Measurements from ENCODE around the gene LCE3C. TPM values are rescaled to one million over a fixed set of nuclear protein-coding genes. Genes with fewer than 3 reads are reported as not detected.
"Not testable (repeated sequence)": the region's sequence is repeated elsewhere in the genome, so short reads cannot be mapped to it uniquely, and the experiment has no call there.

The LCE3C gene, protein sequence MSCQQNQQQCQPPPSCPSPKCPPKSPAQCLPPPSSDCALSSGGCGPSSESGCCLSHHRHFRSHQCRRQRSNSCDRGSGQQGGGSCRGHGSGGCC
- not detected for total RNA-seq

DNA sequence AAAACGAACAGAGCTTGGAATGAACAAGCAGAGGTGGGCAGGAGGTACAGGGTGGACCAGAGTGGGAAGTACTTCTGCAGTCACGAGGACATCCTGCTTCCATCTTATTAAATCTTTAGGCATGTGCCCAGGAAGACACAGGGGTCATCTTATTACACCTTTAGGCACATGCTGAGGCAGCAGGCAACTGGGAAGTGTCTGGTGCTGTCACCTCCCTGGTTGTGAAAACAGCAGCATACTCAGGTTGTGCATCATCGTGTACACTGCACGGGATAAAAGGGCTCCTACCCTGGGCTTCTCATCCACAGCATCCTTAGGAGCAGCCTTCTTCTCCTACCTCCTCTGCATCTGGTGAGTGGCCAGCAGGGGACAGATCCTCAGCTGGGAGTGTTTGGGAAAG lies at the start of gene LCE3C:
Gene LCE3C, plus strand, starts transcription at position 301 of the 400 bp plus-strand sequence. CDS start 498 bp downstream, outside the sequence.
- DNase-seq (ENCODE audit: low read depth in 2 of 3, low spot score in 2 of 3), result no peak

DNA sequence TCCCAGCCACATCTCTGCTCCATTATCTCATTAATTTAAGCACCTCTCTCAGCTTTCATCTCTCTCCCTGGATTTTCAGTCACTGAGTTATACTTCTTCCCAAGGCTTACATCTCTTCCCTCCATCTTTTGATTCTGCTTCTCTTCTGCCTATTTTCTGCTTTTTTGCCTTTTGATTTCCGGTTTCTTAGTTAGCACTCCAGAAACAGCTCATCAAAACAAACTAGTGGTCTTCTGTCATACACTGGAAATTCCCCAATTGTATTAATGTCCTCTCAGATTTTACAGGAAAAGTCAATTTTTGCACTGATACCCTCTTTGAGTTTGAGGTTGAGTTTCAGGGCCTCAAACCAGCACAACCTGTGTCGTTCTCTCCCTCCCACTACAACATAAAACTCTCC lies 34.9 kb upstream of the LCE3C start:
- DNase-seq (ENCODE audit: low read depth in 2 of 3, low spot score in 2 of 3), result no peak

DNA sequence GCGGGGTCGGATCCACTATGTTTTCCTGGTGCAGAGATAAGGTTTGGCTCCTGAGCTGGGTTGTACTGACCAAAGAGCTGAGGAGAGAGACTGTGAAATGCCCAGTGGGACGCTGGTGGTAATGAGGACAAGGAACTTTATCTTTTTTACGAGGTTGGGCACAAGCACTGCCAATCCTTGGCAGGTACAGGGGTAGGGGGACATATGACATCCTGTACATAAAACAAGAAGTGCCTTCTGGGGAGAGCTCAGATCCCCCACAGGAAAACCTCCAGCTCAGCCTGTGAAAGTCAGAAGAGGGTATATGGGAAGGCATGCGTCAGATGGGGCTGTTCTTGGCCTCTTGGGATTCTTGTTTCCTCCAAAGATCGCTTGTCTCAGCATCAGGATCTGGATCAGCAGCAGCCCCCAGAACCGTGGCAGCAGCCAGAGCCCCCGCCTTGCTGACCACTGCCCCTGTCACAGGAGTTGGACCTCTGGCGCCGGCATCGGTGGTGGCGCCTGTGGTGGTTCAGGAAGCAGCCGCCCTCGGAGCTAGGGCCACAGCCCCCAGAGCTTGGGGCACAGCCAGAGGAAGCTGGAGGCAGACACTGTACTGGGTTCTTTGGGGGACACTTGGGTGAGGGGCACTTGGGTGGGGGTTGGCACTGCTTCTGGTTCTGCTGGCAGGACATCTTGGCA lies 34.4 kb upstream of the LCE3C start:
- DNase-seq (ENCODE audit: low read depth in 2 of 3, low spot score in 2 of 3), result no peak

DNA sequence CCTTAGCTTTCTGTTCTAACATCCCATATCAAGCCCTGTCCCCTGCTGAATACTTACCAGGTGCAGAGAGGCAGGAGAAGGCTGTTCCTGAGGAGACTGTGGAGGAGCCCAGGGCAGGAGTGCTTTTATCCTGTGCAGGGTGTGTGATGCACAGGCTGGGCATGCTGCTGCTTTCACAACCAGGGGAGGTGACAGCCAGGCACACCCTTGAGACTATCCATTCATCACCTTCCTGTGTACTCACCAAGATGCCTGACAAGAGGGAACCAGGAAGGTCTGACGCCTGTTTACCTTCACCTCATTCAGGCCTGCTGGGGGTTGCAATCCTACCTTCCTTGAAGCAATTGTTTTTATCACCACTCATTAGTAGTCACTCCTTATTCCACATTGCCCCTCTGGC lies 33.4 kb upstream of the LCE3C start, which contains the start of gene LCE3E:
Gene LCE3E, minus strand, starts transcription at position 100 of the 400 bp plus-strand sequence. CDS start 572 bp downstream, outside the sequence.
- DNase-seq (ENCODE audit: low read depth in 2 of 3, low spot score in 2 of 3), result no peak

DNA sequence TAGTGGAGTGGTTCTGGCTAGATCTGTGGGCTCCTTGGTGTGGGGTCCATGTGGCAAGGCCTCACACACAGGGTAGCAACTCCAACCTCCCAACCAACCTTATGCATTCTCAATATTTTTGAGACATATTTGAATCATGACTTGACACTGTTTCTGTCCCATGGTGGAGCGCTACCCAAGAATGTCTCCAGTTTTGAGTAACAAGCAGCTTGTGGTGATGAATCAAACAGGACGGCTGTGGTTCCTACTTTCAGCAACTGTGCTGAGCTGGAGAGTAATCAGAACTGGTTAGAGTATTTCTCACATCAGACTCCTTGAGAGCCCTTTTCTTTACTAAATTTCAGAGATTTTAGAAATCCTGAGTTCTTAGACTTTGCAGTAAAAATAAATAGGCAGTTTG lies 22.9 kb upstream of the LCE3C start:
- DNase-seq (ENCODE audit: low read depth in 2 of 3, low spot score in 2 of 3), result no peak

DNA sequence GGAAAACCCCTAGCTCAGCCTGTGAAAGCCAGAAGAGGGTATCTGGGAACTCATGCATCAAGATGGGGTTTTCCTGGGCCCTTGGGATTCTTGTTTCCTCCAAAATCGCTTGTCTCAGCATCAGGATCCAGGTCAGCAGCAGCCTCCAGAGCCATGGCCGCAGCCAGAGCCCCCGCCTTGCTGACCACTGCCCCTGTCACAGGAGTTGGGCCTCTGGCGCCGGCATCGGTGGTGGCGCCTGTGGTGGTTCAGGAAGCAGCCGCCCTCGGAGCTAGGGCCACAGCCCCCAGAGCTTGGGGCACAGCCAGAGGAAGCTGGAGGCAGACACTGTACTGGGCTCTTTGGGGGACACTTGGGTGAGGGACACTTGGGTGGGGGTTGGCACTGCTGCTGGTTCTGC lies 20.5 kb upstream of the LCE3C start:
- DNase-seq (ENCODE audit: low read depth in 2 of 3, low spot score in 2 of 3), result not testable (repeated sequence)

DNA sequence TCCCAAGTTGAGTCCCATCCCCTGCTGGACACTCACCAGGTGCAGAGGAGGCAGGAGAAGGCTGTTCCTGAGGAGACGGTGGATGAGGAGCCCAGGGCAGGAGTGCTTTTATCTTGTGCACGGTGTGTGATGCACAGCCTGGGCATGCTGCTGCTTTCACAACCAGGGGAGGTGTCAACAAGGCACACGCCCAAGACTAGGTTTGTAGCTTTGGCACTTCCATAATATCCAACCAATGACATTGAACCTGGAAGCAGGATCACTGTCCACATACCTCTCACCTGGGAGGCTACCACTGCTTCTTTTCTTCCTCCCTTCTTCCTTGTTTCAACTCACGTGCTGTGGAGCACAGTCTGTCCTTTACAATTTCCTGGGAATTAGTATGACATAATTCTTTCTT lies 19.6 kb upstream of the LCE3C start, which contains the start of gene LCE3D:
Gene LCE3D, minus strand, starts transcription at position 84 of the 400 bp plus-strand sequence. CDS start 580 bp downstream, outside the sequence.
- DNase-seq (ENCODE audit: low read depth in 2 of 3, low spot score in 2 of 3), result no peak

DNA sequence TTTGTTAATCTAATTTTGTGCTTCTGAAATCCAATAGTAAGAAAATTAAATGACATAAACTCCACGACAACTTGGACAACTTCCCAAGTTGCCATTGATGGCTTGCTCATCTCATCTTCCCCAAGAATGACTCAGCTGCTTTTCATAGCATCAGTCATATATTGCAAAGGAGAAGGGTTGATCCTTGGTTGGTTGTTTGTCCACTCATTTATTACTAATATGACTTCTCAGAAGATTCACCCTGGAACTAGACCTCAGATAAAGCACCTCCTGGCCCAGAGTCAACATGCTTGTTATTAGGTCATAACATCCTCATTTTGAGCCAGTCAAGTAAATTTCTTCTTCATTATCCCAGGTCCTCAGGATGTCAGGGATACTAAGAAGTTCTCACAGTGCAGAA lies 17.4 kb upstream of the LCE3C start:
- no peak for DNase-seq (ENCODE audit: low read depth in 2 of 3, low spot score in 2 of 3)

DNA sequence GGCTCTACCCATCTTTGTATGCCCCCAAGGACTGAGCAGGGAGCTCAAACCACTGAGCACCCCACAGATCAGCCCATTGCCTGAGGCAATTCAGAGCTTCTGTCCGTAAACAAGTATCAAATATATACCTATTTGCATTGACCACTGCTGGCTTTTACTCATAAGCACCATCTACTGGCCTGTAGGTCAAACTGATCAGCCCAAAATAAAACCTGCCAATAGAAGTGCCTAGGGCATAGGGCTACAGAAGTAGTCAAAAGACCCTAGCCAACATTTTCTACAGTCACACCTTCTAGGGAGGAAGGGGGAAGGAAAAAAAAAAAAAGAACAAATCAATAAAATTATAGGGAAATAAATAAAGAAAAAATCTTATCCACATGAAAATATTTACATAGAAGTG lies 14.4 kb upstream of the LCE3C start:
- no peak for DNase-seq (ENCODE audit: low read depth in 2 of 3, low spot score in 2 of 3)

DNA sequence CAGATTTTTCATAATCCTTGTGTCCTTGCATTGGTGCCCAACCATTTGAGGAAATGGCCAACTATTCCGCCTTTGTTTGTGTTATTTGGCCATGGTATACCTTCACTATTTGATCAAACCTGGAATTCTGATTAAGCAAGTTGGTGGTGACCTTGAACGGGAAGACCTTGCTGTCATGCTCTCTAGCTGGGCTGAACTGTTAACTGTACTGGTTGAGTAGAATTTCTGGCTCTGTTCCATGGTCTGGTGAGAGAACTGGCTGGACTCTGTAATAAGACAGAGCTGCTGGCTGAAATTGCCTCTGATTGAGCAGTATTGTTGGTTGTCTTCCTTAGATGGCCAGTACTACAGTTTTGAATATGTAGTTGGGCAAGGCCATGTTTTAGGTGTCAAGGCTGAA lies 3.0 kb upstream of the LCE3C start:
- no peak for DNase-seq (ENCODE audit: low read depth in 2 of 3, low spot score in 2 of 3)

DNA sequence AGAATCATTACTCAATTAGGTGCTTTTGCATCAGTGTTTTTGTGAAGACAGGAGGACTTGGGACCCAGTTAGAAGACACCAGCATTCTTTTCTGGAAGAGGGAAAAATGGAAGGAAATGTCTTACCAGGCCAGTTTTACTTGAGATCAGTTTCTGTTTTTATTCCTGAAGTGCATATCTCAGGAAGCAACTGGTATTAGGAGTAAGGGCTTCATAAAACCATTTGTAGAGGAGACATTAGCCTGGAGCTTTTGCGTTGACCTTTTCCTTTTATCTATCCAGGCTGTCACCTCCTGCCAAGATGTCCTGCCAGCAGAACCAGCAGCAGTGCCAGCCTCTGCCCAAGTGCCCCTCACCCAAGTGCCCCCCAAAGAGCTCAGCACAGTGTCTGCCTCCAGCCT lies 13.5 kb downstream of the LCE3C start, which contains the start of gene LCE3B:
Gene LCE3B, plus strand, starts transcription at position 301 of the 400 bp plus-strand sequence. Its CDS starts 0 bp downstream, at position 301.
- no peak for DNase-seq (ENCODE audit: low read depth in 2 of 3, low spot score in 2 of 3)

DNA sequence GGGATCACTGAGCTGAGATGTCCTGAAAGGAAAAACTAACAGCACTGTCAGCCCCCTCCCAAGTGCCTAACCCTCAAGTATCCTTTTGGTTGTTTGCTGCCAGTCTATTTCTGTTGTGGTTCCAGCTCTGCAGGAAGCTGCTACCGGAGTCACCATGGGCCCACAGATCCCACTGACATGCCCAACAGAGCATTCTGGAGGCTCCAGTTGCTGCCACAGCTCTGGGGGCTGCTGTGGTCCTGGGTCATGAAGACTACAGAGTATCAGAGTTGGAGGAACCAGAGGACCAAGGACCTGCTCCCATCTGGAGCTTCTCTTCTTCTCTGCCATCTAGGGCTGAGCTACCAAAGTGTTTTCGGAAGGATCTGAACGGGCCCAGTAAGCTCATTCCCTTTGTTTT lies 22.0 kb downstream of the LCE3C start:
- no peak for DNase-seq (ENCODE audit: low read depth in 2 of 3, low spot score in 2 of 3)

DNA sequence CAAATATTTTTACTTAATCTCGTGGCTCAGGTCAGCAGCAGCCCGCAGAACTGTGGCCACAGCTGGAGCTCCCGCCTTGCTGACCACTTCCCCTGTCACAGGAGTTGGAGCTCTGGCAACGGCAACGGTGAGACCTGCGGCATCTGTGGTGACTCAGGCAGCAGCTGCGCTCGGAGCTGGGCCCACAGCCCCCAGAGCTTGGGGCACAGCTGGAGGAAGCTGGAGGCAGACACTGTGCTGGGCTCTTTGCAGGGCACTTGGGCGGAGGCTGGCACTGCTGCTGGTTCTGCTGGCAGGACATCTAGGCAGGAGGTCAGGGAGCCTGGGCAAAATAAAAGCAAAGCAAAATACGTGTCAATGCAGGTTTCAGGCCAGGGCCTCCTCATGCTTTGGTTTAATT lies 22.8 kb downstream of the LCE3C start, which contains the start of gene LCE3A:
Gene LCE3A, minus strand, starts transcription at position 301 of the 400 bp plus-strand sequence. Its CDS starts 0 bp downstream, at position 301.
- peak in 2 of 3 donors; percentile 33 to 56 for DNase-seq (ENCODE audit: low read depth in 2 of 3, low spot score in 2 of 3)

DNA sequence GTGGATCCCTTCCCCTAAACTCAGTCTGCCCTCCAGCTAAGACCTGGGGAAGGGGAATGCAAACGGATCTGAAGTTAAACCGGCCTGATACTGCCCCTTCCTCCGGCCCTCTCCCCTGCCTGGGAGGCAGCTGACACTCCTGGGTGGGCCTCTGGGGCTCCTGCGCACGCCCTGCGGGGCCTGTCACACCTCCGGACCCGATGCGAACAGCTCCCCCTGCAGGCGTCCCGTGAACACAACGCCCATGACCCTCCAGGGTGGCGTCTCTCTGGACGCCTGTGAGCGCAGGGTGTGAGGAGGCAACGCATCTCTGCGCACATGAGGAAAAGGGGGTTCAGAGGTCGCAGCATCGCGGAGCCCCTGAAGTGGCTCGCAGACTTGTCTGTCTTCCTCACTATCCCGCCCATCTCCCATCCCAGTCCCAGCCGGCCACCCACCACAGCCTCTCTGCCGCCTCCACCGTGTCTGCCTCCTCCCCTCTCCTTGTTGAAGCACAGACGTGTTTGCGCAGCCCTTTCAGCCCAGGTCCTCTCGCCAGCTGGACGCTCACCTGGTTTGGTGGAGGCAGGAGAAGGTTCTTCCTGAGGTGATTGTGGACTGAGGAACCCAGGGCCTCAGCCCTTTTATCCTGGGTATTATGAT lies 23.3 kb downstream of the LCE3C start:
- peak in 2 of 3 donors; percentile 11 to 27 for DNase-seq (ENCODE audit: low read depth in 2 of 3, low spot score in 2 of 3)

DNA sequence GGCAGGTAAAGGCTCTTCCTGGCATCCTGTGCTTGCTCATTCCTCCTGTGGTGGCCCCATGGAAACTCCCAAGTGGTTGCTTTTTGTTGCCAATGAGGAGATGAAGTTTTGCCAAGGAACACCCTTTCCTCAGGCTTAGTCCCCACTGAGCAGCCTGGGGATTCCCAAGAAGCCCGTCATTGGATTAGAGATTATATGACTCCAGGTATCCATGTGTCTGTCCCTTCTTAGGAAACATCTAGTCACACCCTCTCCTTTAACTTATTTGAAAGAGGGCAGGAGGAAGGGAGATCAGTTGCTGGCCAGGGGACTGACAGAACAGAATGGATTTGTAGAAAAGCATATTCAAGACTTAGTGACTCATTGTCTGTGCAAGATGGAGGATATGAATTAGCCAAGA lies 26.7 kb downstream of the LCE3C start:
- no peak for DNase-seq (ENCODE audit: low read depth in 2 of 3, low spot score in 2 of 3)

DNA sequence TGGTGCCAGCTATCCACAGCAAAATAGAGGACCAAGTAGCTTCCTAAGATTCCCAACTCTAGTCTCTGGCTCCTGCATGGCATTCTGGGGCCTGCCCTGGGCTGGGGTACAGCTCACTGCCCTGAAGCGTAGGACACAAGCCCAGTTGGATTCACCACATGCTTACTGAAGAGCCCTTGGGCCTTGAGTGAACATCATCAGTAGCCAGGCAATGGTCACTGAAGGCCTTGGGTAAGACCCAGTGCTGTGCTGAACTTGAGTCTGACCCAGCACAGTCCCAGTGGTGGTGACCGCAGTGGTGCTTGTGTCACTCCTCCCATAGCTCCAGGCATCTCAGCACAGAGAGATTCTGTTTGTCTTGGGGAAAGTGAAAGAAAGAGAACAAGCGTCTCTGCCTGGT lies 30.6 kb downstream of the LCE3C start:
- no peak for DNase-seq (ENCODE audit: low read depth in 2 of 3, low spot score in 2 of 3)

DNA sequence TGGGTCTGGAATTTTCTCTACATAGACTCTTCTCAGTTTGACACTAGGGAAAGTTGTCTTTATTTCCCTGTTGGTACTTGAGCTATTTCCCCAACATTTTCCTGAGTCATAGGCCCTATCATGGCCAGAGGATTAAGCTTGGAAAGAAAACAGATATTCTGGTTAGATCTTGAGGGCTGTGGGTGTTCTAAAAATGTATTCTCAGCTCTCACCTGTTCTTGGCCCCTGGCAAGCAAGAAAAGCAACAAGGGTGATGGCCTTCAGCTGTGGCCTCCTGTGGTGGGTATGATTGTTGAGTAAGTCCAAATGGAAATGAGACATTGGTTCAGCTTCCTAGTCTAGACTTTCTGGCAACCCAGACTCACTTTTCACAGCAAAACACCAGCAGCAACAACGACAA lies 40.3 kb downstream of the LCE3C start:
- DNase-seq (ENCODE audit: low read depth in 2 of 3, low spot score in 2 of 3), result no peak

DNA sequence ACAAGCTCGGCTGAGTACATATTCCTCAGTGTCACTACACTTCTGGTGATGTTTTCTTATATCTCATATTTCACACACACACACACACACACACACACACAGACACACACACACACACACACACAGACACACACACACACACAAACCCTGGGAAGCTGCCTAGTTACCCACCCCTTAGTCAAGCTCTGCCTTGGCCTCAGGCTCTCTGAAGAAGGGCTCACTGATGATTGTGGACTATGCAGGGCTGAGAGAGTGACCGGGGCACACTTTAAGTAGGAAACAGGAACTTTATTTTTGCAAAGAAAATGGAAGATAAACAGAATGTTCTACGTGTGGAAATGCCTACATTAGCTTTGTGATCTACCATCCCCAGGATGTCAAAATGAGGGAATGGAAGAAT lies 43.9 kb downstream of the LCE3C start:
- no peak for DNase-seq (ENCODE audit: low read depth in 2 of 3, low spot score in 2 of 3)

DNA sequence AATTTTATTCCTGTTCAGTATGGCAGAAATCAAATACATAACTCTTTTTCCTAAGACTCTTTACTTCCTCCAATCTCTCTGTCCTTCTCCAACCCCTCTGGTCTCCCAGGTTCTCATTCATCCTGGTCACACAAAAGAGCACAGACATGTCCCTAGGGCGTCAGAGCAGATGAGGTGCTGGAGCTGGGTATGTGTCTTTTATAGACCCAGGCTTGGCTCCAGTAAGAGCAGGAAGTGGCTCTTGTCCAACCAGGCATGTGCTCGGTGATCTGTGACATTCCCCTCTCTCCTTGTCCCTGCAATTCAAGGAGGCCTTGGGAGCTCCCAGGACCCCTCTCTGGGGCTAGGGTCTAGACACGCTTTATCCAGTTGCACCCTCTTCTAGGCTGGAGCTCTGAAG lies 45.1 kb downstream of the LCE3C start:
- DNase-seq (ENCODE audit: low read depth in 2 of 3, low spot score in 2 of 3), result no peak

DNA sequence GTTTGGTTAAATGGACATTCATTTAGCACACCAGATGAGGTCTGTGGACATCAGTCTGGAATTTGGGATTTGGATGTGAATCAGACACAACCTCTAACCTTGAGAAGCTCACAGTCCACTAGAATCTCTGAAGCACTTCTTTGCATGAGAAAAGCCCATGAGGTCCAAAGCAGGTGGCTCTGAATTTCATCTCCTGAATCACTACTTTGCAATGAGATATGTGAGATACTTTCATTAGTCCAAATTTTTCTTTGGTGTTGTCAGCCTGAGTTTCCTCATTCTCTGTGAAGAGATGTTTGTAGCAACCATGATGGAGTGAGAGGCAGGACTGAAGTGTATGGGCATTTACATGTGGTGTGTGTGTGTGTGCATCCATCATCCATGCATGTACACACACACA lies 46.6 kb downstream of the LCE3C start:
- no peak for DNase-seq (ENCODE audit: low read depth in 2 of 3, low spot score in 2 of 3)
